ENCODE data around the gene ACTR3.
"Not testable (repeated sequence)": the region's sequence is repeated elsewhere in the genome, so short reads cannot be mapped to it uniquely, and the experiment has no call there.

The ACTR3 gene

DNA sequence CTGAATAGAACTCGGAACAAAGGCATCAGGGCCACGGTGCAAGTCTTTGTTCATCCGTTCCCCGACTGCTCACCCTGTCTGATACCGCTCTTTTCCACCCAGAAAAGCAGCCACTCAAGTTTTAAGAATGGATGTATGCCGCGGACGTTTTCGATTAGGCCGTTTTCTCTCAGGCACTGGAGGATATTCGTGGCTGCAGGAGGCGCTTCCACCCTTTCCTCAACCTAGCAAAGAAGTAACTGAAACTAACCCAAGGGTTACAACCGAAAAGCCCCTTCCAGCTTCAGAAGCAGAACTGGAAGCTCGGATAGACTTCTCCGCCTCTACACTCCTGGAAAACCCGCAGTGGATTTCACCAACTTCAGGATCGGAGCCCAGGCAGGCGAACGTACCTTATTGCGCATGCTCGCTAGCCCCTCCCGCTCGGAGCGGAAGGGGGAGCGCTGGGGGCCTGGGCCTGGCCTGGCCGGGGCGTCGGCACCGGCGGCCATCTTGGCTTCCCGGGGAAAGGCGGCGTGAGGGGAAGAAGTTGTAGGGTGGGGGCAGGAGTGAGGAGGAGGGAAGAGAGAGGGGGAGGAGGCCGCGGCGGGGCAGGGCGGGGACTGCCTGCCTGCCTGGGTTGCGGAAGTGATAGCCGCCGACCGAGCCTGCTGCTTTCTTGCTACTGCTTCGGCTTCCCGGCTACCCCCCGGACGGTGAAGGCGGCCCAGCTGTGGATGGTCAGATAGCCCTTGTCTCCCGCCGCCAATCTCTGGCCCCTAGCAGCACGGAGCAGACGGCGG lies at the start of gene ACTR3:
Gene ACTR3 (plus strand): TSS at position 619 of the 782 bp plus-strand sequence. CDS start 191 bp downstream, outside the sequence.
- peak; percentile 94 for DNase-seq (ENCODE audit: low read depth)

- DNase-seq (ENCODE audit: low read depth) = no peak
Observed at GRCh38 chr2:113840518-113840917, 49.4 kb upstream of the ACTR3 start.

- DNase-seq (ENCODE audit: low read depth) = no peak
Observed at GRCh38 chr2:113842919-113843736, 46.8 kb upstream of the ACTR3 start.

DNA sequence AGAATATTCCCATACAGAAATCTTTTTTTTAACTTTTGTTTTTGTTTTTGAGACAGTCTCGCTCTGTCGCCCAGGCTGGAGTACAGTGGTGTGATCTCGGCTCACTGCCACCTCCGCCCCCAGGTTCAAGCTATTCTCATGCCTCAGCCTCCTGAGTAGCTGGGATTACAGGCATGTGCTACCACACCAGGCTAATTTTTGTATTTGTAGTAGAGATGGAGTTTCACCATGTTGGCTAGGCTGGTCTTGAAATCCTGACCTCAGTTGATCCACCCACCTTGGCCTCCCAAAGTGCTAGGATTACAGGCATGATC lies 46.2 kb upstream of the ACTR3 start:
- DNase-seq (ENCODE audit: low read depth) = not testable (repeated sequence)

DNA sequence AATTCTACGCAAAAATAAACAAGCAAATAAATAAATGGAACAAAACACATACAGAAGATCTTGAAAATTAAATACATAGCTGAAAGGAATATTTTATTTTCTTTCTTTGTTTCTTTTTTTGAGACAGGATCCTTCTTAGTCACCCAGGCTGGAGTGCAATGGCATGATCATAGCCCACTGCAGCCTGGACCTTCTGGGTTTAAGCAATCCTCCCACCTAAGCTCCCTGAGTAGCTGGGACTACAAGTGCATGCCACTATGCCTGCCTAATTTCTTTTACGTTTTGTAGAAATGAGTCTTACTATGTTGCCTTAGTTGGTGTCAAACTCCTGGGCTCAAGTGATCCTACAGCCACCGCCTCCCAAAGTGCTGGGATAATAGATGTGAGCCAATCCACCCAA lies 44.6 kb upstream of the ACTR3 start:
- DNase-seq (ENCODE audit: low read depth) = no peak

- DNase-seq (ENCODE audit: low read depth) = not testable (repeated sequence)
Observed at GRCh38 chr2:113845796-113846195, 44.1 kb upstream of the ACTR3 start.

GRCh38 chr2:113846429-113846828 lies 43.5 kb upstream of the ACTR3 start:
- no peak for DNase-seq (ENCODE audit: low read depth)

GRCh38 chr2:113847144-113847543 lies 42.7 kb upstream of the ACTR3 start:
- DNase-seq (ENCODE audit: low read depth) = no peak

DNA sequence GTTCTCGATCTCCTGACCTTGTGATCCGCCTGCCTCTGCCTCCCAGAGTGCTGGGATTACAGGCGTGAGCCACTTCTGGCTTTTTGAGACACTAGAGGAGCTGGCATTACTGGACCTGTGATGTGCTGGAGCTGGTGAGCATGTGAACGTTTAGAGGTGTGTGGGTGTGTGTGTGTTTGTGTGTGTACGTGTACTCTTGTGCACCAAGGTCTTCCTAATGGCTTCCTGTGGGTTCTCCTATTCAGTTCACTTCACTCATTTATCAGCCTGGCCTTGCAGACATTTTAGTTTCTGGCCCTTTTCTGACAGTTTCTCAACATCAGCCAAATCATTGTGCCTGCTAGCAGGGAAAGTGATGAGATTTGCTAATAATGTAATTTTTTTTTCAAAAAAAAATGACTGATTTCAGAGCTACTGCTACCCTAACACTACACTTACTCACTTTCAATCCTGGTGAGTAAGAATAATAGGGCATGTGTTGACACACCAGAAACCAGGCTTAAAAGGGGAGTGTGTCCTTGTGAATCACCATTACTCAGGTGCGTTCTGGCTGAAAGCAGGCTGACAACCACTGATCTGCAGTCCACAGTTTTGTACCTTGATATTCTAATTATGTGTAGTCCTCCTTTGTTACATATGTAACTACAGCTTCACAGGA lies 41.0 kb upstream of the ACTR3 start:
- DNase-seq (ENCODE audit: low read depth) = no peak

GRCh38 chr2:113850687-113851086 lies 39.2 kb upstream of the ACTR3 start:
- DNase-seq (ENCODE audit: low read depth) = no peak

- DNase-seq (ENCODE audit: low read depth) = no peak
Observed at GRCh38 chr2:113851640-113852039, 38.2 kb upstream of the ACTR3 start.

DNA sequence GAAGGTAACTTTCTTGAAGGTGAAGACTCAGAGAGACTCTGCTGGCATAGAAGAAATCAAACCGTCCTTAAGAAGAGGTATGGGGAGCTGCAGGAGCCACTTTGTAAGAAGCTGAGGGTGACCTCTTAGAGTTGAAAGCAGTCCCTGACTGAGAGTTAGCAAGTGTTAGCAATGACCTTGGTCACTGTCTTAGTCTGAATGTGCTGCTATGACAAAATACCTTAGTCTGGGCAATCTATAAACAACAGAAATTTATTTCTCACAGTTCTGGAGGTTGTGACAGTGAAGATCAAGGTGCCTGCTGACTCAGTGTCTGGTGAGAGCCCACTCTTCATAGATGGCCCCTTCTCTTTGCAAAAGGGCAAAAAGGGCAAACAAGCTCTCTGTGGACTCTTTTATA lies 35.7 kb upstream of the ACTR3 start:
- no peak for DNase-seq (ENCODE audit: low read depth)

GRCh38 chr2:113854970-113855740 lies 34.7 kb upstream of the ACTR3 start:
- no peak for DNase-seq (ENCODE audit: low read depth)

DNA sequence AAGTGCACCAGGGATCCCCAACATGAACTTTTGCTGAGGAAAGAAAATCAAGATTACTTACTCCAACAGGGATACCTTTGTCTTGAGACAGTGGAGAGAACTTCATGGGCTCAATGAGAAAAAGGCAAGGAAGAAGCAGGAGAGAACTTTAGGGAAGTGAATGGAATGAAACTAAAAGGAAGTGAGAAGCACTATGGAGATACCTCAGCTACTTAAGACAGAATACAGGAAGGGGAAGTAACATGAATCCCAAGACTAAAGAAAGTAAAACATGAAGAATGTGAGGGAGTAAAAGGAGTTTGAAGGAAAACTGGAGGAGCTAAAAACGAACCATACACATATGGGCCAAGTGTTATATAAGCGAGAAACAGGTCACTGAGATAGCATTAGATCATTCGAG lies 32.4 kb upstream of the ACTR3 start:
- DNase-seq (ENCODE audit: low read depth) = no peak

- no peak for DNase-seq (ENCODE audit: low read depth)
Observed at GRCh38 chr2:113858764-113859163, 31.1 kb upstream of the ACTR3 start.

GRCh38 chr2:113861740-113862139 lies 28.1 kb upstream of the ACTR3 start:
- DNase-seq (ENCODE audit: low read depth) = no peak

DNA sequence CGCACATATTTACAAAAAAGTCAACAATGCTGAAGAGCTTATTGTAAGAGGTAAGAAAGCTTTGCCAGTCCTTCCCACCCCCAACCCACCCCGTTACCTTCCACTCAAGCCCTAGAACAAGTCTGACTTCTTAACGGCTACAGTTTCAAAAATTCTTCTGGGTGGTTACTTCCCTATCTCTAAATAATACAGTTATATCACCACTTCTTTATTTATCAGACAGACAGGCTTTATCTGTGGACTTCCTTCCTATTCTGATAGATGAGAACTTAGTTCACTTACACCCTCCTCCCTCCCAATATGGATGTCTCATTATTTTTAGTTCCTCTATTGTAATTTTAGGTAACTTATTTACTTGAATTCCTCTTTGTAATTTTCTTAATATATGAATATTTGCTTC lies 26.7 kb upstream of the ACTR3 start:
- no peak for DNase-seq (ENCODE audit: low read depth)

DNA sequence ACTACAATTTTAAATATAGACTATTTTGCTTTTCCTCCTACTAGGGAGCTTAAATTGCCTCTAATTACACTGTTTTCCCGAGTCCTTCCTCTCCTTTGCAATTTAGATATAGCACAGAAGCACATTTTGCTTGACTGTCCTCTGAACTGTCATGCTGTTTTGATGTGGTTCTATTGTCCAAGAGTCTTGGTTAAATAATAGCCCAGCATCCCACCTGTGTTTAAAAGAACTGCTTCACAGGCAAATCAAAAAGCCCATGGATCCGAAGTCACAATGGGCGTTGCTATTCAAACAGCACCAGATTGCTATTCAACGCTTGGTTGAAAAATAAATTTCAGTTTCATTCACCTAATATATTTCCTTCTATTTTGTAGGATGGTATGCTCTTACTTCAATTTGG lies 22.3 kb upstream of the ACTR3 start:
- no peak for DNase-seq (ENCODE audit: low read depth)

GRCh38 chr2:113869253-113869652 lies 20.6 kb upstream of the ACTR3 start:
- DNase-seq (ENCODE audit: low read depth) = no peak

DNA sequence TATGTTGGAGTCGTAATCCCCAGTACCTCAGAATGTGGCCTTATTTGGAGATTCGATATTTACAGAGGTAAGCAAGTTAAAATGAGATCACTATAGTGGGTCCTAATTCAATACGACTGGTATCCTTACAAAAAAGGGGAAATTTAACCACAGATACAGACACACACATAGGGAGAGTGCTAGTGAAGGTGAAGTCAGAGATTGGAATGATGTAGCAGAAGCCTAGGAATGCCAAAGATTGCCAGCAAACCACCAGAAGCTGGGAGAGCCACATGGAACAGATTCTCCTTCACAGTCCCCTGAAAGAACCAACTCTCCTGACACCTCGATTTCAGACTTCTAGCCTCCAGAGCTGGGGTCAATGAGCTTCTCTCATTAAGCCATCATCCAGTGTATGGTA lies 17.7 kb upstream of the ACTR3 start:
- no peak for DNase-seq (ENCODE audit: low read depth)

DNA sequence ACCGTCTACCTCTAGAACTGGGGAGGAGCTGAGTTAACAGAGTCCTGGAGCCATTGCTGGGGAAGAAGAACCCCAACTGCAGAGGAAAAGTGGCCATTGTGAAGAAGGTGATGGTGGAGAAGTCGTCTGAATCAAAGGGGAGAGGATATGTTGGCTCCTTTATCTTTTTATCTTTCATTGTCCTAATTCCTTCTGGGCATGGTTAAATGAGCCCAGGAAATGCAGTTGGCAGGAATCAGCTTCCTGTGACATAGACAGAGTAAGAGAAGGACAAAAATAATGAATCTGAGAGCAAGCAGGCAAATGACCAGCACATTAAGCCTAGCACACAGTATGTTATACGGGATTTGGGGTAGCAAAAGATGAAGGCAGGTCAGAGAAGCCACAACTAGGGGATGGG lies 16.0 kb upstream of the ACTR3 start:
- DNase-seq (ENCODE audit: low read depth) = no peak

DNA sequence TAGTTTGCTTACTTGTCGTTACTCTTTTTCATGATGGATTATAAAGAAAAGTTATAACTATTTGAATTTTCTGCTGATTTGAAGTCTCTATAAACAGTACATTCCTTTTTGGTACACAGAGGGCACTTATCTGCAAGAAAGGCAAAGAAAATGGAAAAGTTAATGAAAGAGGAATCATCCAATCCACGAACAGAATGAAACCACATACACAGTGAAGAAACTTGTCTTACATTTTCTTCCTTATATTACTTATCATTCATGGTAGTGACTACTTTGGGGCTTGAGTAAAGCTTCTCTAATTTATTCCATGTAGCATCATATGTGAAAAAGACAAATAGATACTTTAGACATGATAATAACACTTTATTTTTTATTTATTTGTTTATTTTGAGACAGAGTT lies 14.8 kb upstream of the ACTR3 start:
- DNase-seq (ENCODE audit: low read depth) = no peak

Data from stimulated activated CD8-positive, alpha-beta memory T cell treated with anti-CD3 and anti-CD28 coated beads, Interleukin-12 subunit alpha, Interleukin-12 subunit beta, amount 100 ng/mL, for 1 hour (primary cell).